ENCODE data around the gene KIF3A.

The KIF3A gene

GRCh38 chr5:132770476-132771159, 33.3 kb upstream of the KIF3A start:
- no peak for DNase-seq

- no peak for DNase-seq
These were observed 31.1 kb upstream of the KIF3A start for GRCh38 chr5:132768485-132768868.

GRCh38 chr5:132767150-132767549, 29.8 kb upstream of the KIF3A start:
- no peak for DNase-seq

- no peak for DNase-seq
These were observed 29.4 kb upstream of the KIF3A start for GRCh38 chr5:132766806-132767055.

GRCh38 chr5:132766020-132766805, 28.9 kb upstream of the KIF3A start:
- DNase-seq, result no peak

- no peak for DNase-seq
These were observed 28.1 kb upstream of the KIF3A start for GRCh38 chr5:132765311-132766019.

GRCh38 chr5:132764671-132765238, 27.4 kb upstream of the KIF3A start:
- DNase-seq, result no peak

GRCh38 chr5:132764051-132764450, 26.7 kb upstream of the KIF3A start:
- DNase-seq, result no peak

- DNase-seq, result no peak
These were observed 26.1 kb upstream of the KIF3A start for GRCh38 chr5:132763181-132764036.

GRCh38 chr5:132762246-132763000, 25.1 kb upstream of the KIF3A start:
- DNase-seq, result no peak

- no peak for DNase-seq
These were observed 24.2 kb upstream of the KIF3A start for GRCh38 chr5:132761321-132762240.

- DNase-seq, result no peak
These were observed 23.4 kb upstream of the KIF3A start for GRCh38 chr5:132760601-132761317.

GRCh38 chr5:132760049-132760420, 22.7 kb upstream of the KIF3A start:
- DNase-seq, result no peak

GRCh38 chr5:132759114-132760048, 22.0 kb upstream of the KIF3A start:
- DNase-seq, result no peak

GRCh38 chr5:132758451-132758850, 21.1 kb upstream of the KIF3A start:
- DNase-seq, result no peak

- no peak for DNase-seq
These were observed 19.2 kb upstream of the KIF3A start for GRCh38 chr5:132756542-132756941.

GRCh38 chr5:132754947-132755346, 17.6 kb upstream of the KIF3A start:
- no peak for DNase-seq

- no peak for DNase-seq
These were observed 16.8 kb upstream of the KIF3A start for GRCh38 chr5:132754111-132754510.
